COLO829 (cell line): ENCODE measurements around the gene ZNF750.

Source experiments
- DNase-seq: peaks from one replicate; pipeline ENCODE4 v3.0.0; 2012; ENCODE audit warnings: low spot score

Gene ZNF750

DNA sequence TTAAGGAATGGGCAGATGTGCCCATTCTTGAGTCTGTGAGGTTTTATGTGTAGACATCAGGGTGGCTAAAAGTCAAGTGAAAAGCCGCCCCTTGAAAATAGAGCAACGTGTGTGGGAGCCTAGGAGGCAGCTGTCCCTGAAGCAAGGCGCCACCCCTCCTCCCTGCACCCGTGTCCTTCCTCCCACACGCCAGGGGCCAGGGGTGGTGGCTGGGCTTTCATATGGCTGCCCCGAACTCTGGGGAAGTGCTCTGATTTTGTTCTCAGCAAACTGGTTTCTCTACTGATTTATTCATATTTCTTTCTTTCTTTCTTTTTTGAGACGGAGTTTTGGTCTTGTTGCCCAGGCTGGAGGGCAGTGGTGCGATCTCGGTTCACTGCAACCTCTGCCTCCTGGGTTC, 4.7 kb downstream of the ZNF750 start:
- DNase-seq: no peak

DNA sequence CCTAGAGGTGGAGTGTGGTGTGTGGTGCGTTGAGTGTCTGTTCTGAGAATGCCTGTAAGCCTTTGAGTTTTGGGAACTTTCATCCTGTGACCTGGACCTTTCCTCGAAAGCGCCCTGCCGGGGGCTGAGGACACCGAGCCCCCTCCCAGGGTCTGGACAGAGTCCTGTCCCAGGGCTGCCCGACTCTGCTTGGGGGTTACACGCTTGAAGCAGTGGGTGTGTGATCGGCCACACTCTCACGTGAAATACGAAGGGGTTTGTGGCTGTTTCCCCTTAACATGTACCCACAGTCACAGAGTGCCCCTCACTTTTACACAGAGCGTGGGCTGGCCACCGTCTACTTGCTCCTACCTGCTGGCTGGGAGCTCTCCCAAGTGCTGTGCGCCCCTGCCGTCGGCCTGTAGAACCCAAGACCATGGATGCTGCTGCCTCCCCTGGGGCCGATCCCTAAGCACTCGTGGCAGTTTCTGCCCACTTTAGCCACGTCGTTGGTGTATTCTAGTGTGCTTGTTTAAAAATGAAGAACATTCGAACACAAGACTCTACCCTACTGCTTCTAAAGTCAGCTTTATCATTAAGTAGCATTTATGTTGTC, 6.8 kb downstream of the ZNF750 start:
- no peak for DNase-seq

DNA sequence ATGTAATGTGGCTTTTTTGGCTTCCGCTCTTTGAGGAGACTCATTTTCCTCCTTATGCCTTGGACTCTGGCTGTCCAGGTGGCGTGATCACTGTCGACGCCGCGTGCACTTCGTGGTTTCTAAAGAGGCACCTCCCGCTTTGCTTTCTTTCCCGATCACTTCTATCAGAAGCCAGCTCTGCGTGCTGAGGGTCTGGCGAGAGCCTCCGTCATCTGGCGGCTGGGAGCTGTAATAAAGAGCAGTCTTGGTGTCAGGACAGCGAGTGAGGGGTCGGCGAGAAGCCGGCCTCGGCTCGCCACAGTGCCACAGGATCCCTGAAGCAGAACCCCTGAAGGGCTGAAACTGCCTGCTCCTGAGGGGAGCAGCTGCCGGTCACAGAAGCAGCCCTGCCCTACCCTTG, 7.4 kb downstream of the ZNF750 start:
- no peak for DNase-seq

DNA sequence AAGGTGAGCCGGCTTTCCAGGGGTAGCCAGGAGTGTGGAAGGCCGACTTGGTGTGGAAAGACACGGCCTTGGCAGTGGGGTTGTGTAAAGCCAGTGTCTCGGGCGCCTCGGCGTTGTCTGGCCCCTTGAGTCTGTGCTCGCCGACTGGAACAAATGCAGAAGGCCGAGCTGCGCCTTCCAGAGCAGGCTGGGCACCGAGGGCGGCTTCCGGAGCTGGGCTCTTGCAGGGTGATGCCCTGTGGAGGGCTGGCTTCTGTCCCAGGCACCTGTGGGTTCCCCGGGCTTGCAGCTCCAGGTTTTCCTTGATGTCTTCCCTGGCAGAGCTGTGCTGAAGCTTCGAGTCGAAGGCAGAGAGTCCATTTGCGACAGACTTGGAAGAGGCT, 8.0 kb downstream of the ZNF750 start:
- no peak for DNase-seq

DNA sequence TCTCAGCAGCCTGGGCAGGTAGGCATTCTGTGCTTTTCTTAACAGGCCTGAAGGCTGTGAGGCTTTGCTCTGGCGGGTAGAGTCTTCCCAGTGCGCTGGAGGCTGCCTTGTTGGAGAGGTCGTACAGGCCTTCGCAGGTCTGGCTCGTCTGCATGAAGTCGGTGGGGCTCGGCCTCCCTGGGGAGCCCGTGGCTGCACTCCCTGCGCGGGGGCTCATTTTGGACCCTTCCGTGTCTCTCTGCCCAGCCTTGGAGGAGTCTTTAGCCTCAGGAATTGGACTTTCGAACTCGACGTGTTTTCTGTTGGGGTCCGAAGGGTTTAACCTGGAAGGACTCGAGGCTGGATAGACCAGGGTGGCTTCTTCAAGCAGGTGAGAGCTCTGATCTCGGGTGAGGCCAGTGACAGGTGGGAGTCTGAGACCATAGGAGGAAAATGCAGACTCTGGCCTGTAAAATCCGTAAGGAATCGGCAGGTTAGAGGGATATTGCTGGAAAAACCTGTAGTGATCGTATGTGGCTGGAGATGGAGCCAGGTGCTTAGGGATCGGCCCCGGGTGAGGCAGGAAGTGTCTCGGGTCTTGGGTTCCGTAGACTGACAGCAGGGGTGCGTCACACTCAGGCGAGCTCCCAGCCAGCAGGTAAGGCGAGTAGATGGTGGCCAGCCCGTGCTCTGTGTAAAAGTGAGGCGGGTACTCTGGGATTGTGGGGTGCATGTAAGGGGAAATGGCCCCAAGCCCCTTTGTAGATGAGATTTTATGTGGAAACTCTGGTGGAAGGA, 8.6 kb downstream of the ZNF750 start:
- DNase-seq: no peak

GRCh38 chr17:82830249-82830661, 9.6 kb downstream of the ZNF750 start:
- no peak for DNase-seq

- no peak for DNase-seq
Observed at GRCh38 chr17:82828875-82829487, 10.8 kb downstream of the ZNF750 start.

- no peak for DNase-seq
Observed at GRCh38 chr17:82826956-82827355, 12.9 kb downstream of the ZNF750 start.

DNA sequence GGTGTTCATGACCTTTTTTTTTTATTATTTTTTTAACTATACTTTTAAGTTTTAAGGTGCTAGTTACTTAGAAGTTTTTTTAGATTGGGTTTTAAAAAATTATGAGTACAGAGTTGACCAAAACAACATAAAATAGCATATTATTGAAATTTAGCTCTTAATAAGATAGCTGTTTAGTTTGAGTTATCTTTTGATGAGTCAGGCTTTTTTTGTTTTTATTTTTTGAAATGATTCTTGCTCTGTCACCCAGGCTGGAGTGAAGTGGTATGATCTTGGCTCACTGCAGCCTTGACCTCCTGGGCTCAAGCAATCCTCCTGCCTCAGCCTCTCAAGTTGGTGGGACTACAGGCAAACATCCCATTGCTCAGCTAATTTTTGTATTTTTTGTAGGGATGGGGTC, 13.6 kb downstream of the ZNF750 start:
- no peak for DNase-seq

- DNase-seq: no peak
Observed at GRCh38 chr17:82825540-82826124, 14.2 kb downstream of the ZNF750 start.

GRCh38 chr17:82823004-82823403, 16.8 kb downstream of the ZNF750 start:
- DNase-seq: no peak

DNA sequence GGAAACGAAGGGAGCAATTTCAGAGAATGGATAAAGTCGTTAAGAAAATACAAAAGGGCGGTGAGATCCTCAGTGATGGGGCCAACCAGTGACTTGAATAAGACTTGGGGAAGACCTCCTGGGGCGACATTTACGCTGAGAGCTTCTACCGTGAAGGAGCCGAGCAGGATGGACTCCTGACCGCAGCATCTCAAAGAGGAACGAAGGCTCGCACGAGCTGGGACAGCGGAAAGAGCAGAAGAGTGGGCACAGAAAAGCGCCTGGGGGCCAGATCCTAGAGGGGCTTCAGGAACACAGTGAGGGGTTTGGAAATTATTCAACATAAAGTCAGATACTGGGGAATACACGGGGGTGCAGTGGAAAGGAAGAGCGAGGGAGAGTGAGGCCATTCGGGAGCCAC, 17.5 kb downstream of the ZNF750 start:
- no peak for DNase-seq

DNA sequence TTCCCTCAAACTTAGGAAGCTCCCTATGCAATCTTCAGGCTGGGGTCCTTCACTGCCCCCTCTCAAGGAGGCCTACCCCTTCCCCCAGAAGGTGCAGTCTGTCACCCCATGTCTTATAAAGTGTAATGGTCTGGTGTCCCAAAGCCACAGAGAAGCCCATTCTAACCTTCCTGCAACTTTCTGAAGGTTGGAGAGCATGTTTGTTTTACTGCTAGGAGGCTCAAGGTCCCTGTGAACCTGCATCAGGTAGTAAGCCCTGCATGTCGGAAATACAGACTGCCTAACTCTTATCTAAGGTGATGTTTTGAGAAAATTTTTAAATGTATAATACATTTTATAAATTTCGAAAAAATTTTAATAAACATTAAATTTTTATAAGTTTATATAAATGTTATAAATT, 18.3 kb downstream of the ZNF750 start:
- no peak for DNase-seq

- DNase-seq: no peak
Observed at GRCh38 chr17:82820278-82821251, 19.3 kb downstream of the ZNF750 start.

GRCh38 chr17:82817947-82818346, 21.9 kb downstream of the ZNF750 start:
- no peak for DNase-seq

DNA sequence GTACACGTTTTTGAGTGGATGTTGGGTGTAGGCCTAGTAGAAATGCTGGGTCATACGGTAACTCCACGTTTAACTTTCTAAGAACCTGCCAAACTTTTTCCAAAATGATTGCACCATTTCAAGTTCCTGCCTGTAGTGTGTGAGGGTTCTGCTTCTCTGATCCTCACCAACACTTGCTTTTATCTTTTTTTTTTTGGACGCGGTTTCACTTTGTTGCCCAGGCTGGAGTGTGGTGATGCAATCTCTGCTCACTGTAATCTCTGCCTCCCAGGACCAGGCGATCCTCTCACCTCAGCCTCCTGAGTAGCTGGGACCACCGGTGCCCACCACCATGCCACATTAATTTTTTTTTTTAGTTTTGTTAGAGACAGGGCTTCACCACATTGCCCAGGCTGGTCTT, 23.5 kb downstream of the ZNF750 start:
- DNase-seq: no peak

- no peak for DNase-seq
Observed at GRCh38 chr17:82815790-82816305, 24.0 kb downstream of the ZNF750 start.

GRCh38 chr17:82815354-82815753, 24.5 kb downstream of the ZNF750 start:
- no peak for DNase-seq

DNA sequence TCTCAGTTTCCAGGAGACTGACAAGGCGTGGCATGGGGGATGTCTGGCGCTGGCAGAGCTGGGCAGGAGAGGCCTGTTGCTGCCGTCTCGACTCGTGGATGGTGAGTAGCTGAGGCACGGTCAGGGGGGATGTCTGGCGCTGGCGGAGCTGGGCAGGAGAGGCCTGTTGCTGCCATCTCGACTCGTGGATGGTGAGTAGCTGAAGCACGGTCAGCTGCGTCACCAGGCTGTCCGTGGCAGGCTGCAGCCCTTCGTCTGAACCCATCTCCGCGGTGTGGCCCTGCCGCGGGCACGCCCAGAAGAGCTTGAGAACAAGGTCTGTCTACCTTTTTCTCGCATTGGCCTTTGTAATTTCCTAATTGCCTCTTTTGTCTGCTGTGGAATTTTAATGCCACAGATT, 25.0 kb downstream of the ZNF750 start:
- DNase-seq: no peak

DNA sequence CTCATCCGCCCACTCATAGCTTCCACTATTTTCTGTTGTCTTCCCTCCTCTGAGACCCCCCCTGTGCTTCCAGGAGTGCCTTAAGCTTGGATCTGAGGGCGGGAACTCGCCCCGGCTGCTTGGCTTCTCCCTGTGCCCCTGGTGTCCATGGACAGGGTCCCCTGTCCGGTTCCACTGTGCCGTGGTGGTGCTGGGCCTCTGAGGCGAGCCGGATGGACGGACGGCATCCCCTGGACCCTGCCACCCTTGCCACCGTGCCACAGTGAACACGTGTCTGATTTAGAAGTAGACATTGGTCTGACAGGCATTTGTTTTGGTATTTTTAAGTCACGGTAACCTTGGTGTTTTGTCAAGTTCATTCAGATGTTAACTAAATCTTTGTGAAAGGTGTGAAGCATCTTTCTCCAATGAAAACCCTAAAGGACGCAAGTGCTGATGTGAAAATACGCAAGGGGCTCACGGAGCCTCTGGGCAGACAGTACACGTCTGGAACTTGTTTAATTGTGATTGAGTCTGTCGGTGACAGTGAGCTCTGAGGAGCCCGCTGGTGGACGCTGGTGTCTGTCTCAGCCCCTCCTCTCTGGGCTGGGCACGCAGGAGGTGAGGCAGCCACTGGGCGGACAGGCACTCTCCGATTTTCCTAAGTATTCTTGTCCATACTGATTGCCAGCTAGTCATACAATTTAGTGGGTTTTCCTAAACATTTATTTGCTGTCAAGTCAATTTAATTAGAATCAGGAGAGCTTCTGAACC, 26.3 kb downstream of the ZNF750 start:
- DNase-seq: no peak

GRCh38 chr17:82812601-82813000, 27.2 kb downstream of the ZNF750 start:
- no peak for DNase-seq
